Stimulated activated effector memory CD8-positive, alpha-beta T cell treated with anti-CD3 and anti-CD28 coated beads, Interleukin-12 subunit alpha, Interleukin-12 subunit beta, amount 100 ng/mL, for 72 hours (primary cell): ENCODE measurements around the gene CD52.

Experiments
- ATAC-seq: fragments of 150-1000 bp; cut with Tn5 transposase; 2 replicates; pipeline ENCODE4 v1.10.0; 2021
- DNase-seq, 2 donors: peaks; one replicate each; pipeline ENCODE4 v3.0.0; 2021 to 2022; ENCODE audit warnings: low spot score in 2 of 2
- H3K27ac Mint-ChIP-seq: one replicate; pipeline ENCODE4 v1.8.0; 2022; ENCODE audit warnings: mild to moderate bottlenecking, mixed read lengths
- H3K36me3 Mint-ChIP-seq: one replicate; pipeline ENCODE4 v1.8.0; 2022; ENCODE audit warnings: mild to moderate bottlenecking, mixed read lengths
- H3K4me1 Mint-ChIP-seq: one replicate; pipeline ENCODE4 v1.8.0; 2022; ENCODE audit warnings: mixed read lengths
- H3K4me3 Mint-ChIP-seq: one replicate; pipeline ENCODE4 v1.8.0; 2022; ENCODE audit warnings: mild to moderate bottlenecking, mixed read lengths
- H3K9me3 Mint-ChIP-seq: one replicate; pipeline ENCODE4 v1.8.0; 2022; ENCODE audit warnings: mixed read lengths

Gene CD52

DNA sequence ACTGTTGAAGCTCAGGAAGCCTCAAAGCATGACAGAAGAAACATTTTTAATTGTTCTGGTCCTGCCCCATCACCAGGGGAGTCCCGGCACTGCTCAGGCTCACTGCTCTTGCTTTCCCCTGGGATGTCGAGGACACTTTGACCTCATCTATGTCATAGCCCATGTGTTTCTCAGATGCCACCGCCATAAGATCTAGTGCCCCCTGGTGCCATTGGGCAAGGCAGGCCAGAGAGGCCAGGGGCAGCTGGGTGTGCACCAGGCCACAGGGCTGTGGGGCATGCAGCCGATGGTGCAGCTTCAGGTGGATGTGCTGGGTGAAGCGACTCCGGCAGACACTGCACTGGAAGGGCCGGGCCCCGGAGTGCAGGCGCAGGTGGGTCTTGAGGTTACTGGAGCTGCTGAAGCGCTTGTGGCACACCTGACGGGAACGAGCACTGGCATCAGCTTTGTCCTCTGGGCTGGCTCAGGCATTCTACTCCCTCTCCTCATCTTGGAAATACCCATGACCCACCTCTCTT lies 43.9 kb downstream of the CD52 start:
- H3K27ac Mint-ChIP-seq, result no peak overlapping the region
- H3K4me3 Mint-ChIP-seq, result no peak overlapping the region
- no peak for DNase-seq
- H3K9me3 Mint-ChIP-seq, result no peaks in the 10 kb centered on the region
- peaks cover 55% of the 10 kb centered on the region for H3K4me1 Mint-ChIP-seq
- ATAC-seq, result no peak
- H3K36me3 Mint-ChIP-seq, result peaks cover 13% of the 10 kb centered on the region

DNA sequence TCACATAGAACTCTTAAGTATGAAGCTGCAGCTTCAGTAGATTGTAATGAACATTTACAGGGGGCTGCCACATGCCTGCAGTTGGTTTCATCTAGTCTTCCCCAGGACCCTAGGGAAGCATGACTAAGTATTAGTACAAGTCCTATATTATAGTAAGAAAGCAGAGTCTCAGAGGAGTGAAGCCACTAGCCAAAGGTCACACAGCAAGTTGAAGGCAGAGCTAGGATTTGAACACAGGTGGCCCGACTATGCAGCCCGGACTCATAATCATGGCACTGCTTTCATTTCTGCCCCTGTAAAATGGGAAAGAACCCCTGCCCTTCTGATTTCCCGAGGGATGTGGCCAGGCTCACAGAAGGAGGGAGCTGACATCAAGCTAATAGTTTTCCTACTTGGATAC lies 44.6 kb downstream of the CD52 start:
- H3K27ac Mint-ChIP-seq, result no peak overlapping the region
- peaks cover 13% of the 10 kb centered on the region for H3K36me3 Mint-ChIP-seq
- H3K4me3 Mint-ChIP-seq, result no peak overlapping the region
- DNase-seq, result no peak
- peaks cover 55% of the 10 kb centered on the region for H3K4me1 Mint-ChIP-seq
- ATAC-seq, result no peak
- H3K9me3 Mint-ChIP-seq, result no peaks in the 10 kb centered on the region

GRCh38 chr1:26363549-26364448 lies 46.0 kb downstream of the CD52 start:
- DNase-seq (peak; percentile 91 to 92), ATAC-seq (peak; percentile 84)
- no peak overlapping the region for H3K4me3 Mint-ChIP-seq
- peaks cover 13% of the 10 kb centered on the region for H3K36me3 Mint-ChIP-seq
- no peak overlapping the region for H3K27ac Mint-ChIP-seq
- H3K9me3 Mint-ChIP-seq, result no peaks in the 10 kb centered on the region
- peaks cover 50% of the 10 kb centered on the region for H3K4me1 Mint-ChIP-seq

- ATAC-seq (no peak), DNase-seq (no peak)
- Mint-ChIP-seq H3K36me3 (peaks cover 13% of the 10 kb centered on the region), H3K27ac (no peak overlapping the region), H3K9me3 (no peaks in the 10 kb centered on the region), H3K4me1 (peaks cover 43% of the 10 kb centered on the region), H3K4me3 (no peak overlapping the region)
Measured at GRCh38 chr1:26364956-26365355, 47.2 kb downstream of the CD52 start.

DNA sequence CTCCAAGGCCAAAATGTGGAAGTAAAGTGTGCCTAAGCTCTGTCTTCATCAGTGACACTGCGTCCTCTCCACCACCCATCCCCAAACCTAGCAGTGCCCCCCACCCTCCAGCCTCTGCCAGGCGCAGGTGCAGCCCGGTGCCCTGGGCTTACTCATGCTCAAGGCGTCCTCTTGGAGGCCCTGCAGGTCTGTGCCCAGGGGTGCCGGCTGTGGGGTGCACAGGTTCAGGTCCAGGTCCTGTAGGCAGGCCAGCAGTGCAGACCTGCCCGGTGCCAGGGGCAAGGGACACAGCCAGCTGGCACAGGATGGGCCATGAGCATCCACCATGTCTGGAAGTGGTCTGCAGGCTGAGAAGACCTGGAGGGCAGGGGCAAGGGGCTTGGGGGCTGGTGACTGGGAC lies 49.7 kb downstream of the CD52 start:
- no peak overlapping the region for H3K27ac Mint-ChIP-seq

GRCh38 chr1:26368006-26368405 lies 50.2 kb downstream of the CD52 start:
- Mint-ChIP-seq H3K4me3 (no peak overlapping the region), H3K27ac (no peak overlapping the region), H3K9me3 (no peaks in the 10 kb centered on the region), H3K36me3 (peaks cover 17% of the 10 kb centered on the region), H3K4me1 (peaks cover 50% of the 10 kb centered on the region)
- ATAC-seq (no peak), DNase-seq (no peak)

More for the DNA sequence above, 49.7 kb downstream of the CD52 start:
- Mint-ChIP-seq H3K4me1 (peaks cover 48% of the 10 kb centered on the region), H3K4me3 (no peak overlapping the region), H3K9me3 (no peaks in the 10 kb centered on the region), H3K36me3 (peaks cover 15% of the 10 kb centered on the region)
- ATAC-seq (no peak), DNase-seq (no peak)

GRCh38 chr1:26368486-26368885 lies 50.7 kb downstream of the CD52 start:
- peaks cover 50% of the 10 kb centered on the region for H3K4me1 Mint-ChIP-seq
- H3K9me3 Mint-ChIP-seq, result no peaks in the 10 kb centered on the region
- no peak overlapping the region for H3K27ac Mint-ChIP-seq
- H3K4me3 Mint-ChIP-seq, result no peak overlapping the region
- ATAC-seq (no peak), DNase-seq (no peak)
- H3K36me3 Mint-ChIP-seq, result peaks cover 12% of the 10 kb centered on the region
